ENCODE data around the gene AICDA. TPM values are rescaled to one million over a fixed set of nuclear protein-coding genes. Genes with fewer than 3 reads are reported as not detected.

Gene AICDA
- total and polyA plus RNA-seq, 2 of the 13 experiments (the other 11 are each of a cell fraction or from before 2014, with no cell fraction given): not detected

- TF ChIP-seq ZNF784 (CRISPR knock-in tag; IDR thresholded peaks at IDR 0.05; ENCODE audit: borderline replicate concordance): no peak
- TF ChIP-seq ZNF782 (CRISPR knock-in tag; IDR thresholded peaks at IDR 0.05; ENCODE audit: borderline replicate concordance): no peak
- no peak for TF ChIP-seq TEAD3 (CRISPR knock-in tag; optimal IDR thresholded peaks at IDR 0.05; ENCODE audit: borderline replicate concordance)
- TF ChIP-seq, protein P1, sequence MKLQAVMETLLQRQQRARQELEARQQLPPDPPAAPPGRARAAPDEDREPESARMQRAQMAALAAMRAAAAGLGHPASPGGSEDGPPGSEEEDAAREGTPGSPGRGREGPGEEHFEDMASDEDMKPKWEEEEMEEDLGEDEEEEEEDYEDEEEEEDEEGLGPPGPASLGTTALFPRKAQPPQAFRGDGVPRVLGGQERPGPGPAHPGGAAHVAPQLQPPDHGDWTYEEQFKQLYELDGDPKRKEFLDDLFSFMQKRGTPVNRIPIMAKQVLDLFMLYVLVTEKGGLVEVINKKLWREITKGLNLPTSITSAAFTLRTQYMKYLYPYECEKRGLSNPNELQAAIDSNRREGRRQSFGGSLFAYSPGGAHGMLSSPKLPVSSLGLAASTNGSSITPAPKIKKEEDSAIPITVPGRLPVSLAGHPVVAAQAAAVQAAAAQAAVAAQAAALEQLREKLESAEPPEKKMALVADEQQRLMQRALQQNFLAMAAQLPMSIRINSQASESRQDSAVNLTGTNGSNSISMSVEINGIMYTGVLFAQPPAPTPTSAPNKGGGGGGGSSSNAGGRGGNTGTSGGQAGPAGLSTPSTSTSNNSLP (IDR thresholded peaks at IDR 0.05; ENCODE audit: low read depth, low read length): no peak
Measured at GRCh38 chr12:8647968-8648367, 35.3 kb upstream of the AICDA start (continued).

- no peaks in the 10 kb centered on the region for H3K4me1 ChIP-seq (ENCODE audit: insufficient read depth, low read length)
- H3K79me2 ChIP-seq (ENCODE audit: insufficient read depth, low read length): no peaks in the 10 kb centered on the region
- H3K9me3 ChIP-seq (ENCODE audit: low read length): no peaks in the 10 kb centered on the region
- no peak overlapping the region for H3K4me3 ChIP-seq (replicated peaks in 1 of 3; ENCODE audit: insufficient read depth in 1 of 3, low read depth in 2 of 3, low read length in 3 of 3)
- ChIA-PET CTCF (ENCODE audit: low intra/inter-chr PET ratio, low total read pairs) (no interaction called here), POLR2A (no interaction called here)
- H2AFZ ChIP-seq (ENCODE audit: low read length): no peak overlapping the region
- WGBS (ENCODE audit: low lambda C conversion rate): 9% methylated on average over 5 of the region's 5 CpGs
- H3K9ac ChIP-seq (ENCODE audit: insufficient read depth, low read depth, low read length): no peak overlapping the region
- H4K20me1 ChIP-seq (ENCODE audit: insufficient read depth, low read length): no peaks in the 10 kb centered on the region
- intact Hi-C loops (cut with micrococcal nuclease; ENCODE audit: unreplicated experiment): no loop called here
- H3K36me3 ChIP-seq (replicated peaks in 1 of 2; ENCODE audit: control insufficient read depth in 1 of 2, insufficient read depth in 2 of 2, low read length in 2 of 2): no peaks in the 10 kb centered on the region
- in situ Hi-C loops (cut with HindIII; ENCODE audit: extremely low pct_ligation_motif_present, low pct_unique_long_range_greater_than_20kb): no loop called here
- no TSS peak for BruUV-seq (replicated peaks)
- peaks cover under 1 to 9% of the 10 kb centered on the region in 2 experiments; a peak in 2 of 5 replicates for H3K27me3 ChIP-seq (ENCODE audit: control insufficient read depth in 1 of 2, insufficient read depth in 2 of 2, low read length in 2 of 2)
- DNase-seq (ENCODE audit: low spot score) (no peak), FAIRE-seq (no peak), ATAC-seq (no peak)
- H3K4me2 ChIP-seq (ENCODE audit: low read depth, low read length): no peak overlapping the region
- TF ChIP-seq ZBTB14 (CRISPR knock-in tag; IDR thresholded peaks at IDR 0.05): no peak
- TF ChIP-seq ZNF879 (CRISPR knock-in tag; IDR thresholded peaks at IDR 0.05): no peak
- TF ChIP-seq MEF2D (CRISPR knock-in tag; IDR thresholded peaks at IDR 0.05): no peak
- TF ChIP-seq ZZZ3 (CRISPR knock-in tag; IDR thresholded peaks at IDR 0.05; ENCODE audit: borderline replicate concordance): no peak
- no peak for TF ChIP-seq ZBTB2 (CRISPR knock-in tag; IDR thresholded peaks at IDR 0.05; ENCODE audit: low read depth)
- TF ChIP-seq SP1 (IDR thresholded peaks at IDR 0.05): no peak
- no peak for TF ChIP-seq SP1 (CRISPR knock-in tag; IDR thresholded peaks at IDR 0.05)
- TF ChIP-seq SNAI1 (CRISPR knock-in tag; IDR thresholded peaks at IDR 0.05; ENCODE audit: borderline replicate concordance): no peak
- TF ChIP-seq ZNF30 (CRISPR knock-in tag; IDR thresholded peaks at IDR 0.05): no peak
- no peak for TF ChIP-seq ZNF580 (CRISPR knock-in tag; IDR thresholded peaks at IDR 0.05; ENCODE audit: borderline replicate concordance, low read depth)
- TF ChIP-seq FOSL2 (CRISPR knock-in tag; IDR thresholded peaks at IDR 0.05): no peak
- TF ChIP-seq HNRNPK (IDR thresholded peaks at IDR 0.05; ENCODE audit: low read depth, low read length, poor library complexity, severe bottlenecking): no peak
- no peak for TF ChIP-seq CENPBD1 (CRISPR knock-in tag; IDR thresholded peaks at IDR 0.05; ENCODE audit: borderline replicate concordance, low read depth)
- no peak overlapping the region for H3K27ac ChIP-seq (ENCODE audit: extremely low read length, insufficient read depth, low read length)
Measured at GRCh38 chr12:8644345-8645248, 31.9 kb upstream of the AICDA start.
